Measurements from ENCODE around the gene CGB5.
"Not testable (repeated sequence)": the region's sequence is repeated elsewhere in the genome, so short reads cannot be mapped to it uniquely, and the experiment has no call there.

CGB5 gene

GRCh38 chr19:49043548-49043947 lies at the start of gene CGB5:
Gene CGB5 (plus strand): TSS chr19:49043848. CDS start chr19:49044210, 362 bp downstream.
- not testable (repeated sequence) for DNase-seq (ENCODE audit: extremely low read depth, low read depth); H3K4me3 ChIP-seq (replicated peaks; ENCODE audit: low read depth, low read length)

DNA sequence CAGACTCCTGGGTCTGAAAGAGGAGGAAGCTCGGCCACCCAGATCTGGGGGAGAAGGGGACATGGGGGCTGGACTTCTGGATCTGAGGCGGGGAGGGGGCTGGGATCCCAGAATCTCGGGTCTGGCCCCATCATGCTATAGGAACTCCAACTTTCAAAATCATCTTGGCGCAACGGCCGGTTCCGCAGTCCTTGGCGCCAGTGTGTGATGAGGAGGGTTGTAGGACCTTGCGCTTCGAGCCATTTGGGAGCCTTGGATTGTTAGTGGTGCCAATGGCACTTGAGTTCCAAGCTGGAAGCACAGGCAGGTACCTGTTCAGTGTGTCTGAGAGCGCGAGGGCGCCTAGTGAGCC lies 49.6 kb upstream of the CGB5 start:
- no peak for DNase-seq (ENCODE audit: extremely low read depth, low read depth)
- TF ChIP-seq, protein P1, sequence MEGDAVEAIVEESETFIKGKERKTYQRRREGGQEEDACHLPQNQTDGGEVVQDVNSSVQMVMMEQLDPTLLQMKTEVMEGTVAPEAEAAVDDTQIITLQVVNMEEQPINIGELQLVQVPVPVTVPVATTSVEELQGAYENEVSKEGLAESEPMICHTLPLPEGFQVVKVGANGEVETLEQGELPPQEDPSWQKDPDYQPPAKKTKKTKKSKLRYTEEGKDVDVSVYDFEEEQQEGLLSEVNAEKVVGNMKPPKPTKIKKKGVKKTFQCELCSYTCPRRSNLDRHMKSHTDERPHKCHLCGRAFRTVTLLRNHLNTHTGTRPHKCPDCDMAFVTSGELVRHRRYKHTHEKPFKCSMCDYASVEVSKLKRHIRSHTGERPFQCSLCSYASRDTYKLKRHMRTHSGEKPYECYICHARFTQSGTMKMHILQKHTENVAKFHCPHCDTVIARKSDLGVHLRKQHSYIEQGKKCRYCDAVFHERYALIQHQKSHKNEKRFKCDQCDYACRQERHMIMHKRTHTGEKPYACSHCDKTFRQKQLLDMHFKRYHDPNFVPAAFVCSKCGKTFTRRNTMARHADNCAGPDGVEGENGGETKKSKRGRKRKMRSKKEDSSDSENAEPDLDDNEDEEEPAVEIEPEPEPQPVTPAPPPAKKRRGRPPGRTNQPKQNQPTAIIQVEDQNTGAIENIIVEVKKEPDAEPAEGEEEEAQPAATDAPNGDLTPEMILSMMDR (IDR thresholded peaks at IDR 0.05; ENCODE audit: low read depth, low read length, missing control alignments) = no peak
- H3K4me3 ChIP-seq (replicated peaks; ENCODE audit: low read depth, low read length) = peak overlapping the region; percentile 87

DNA sequence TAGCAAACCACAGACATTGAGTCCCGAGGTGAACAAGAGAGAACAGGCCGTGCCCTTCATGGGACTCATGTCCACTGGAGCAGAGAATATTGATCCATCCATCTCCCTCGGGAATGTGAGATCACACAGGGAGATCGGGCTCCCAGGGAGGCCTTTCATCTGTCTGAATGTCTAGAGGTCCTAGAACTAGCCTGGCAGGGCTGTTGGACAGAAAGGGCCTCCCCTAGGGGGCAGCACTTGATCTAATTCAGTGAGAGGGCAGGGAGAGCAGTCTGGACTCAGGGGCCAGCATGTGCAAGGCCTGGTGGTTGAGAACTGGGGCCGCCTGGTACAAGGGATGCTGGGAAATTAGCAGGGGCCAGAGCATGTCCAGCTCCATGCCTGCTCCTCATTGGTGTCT lies 45.7 kb upstream of the CGB5 start:
- DNase-seq (ENCODE audit: extremely low read depth, low read depth) = no peak
- TF ChIP-seq, protein P1 (IDR thresholded peaks at IDR 0.05; ENCODE audit: low read depth, low read length, missing control alignments) = peak; percentile 70
- no peak overlapping the region for H3K4me3 ChIP-seq (replicated peaks; ENCODE audit: low read depth, low read length)

DNA sequence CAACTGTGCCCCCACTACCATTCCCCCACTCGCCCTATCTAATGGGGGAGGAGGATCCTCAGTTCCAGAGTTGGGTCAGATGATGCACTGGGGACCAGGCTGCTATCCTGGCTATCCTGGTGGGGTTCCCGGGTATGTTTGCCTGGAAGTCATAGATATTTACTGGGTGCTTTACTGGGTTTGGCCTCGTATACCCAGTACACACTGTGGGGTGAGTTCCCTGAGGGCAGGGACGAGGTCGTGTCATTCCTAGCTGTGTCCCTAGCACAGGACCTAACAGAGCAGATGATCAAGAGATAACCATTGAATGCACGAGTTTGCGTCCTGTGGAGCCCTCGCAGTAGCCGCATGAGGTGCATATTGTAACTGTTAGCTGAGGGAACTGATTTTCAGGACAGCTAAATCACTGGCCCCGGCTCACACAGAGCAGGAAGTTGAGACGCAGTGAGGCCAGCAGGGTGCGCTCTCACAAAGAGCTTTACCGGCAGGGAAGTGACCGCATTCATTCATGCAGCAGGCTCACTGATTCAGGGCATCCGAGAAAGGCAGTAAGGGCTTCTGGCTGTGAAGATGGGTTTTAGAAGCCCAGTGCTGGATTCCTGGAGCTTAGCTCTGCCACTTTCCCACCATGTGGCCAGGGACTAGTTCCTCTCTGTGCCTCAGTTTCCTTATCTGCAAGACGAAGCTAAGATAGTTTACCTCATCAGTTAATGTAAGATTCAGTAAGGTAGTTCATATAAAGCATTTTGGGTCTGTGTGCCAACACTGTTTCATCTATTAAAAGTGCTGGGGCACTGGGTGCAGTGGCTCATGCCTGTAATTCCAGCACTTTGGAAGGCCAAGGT lies 43.9 kb upstream of the CGB5 start:
- H3K4me3 ChIP-seq (replicated peaks; ENCODE audit: low read depth, low read length) = no peak overlapping the region
- TF ChIP-seq, protein P1 (IDR thresholded peaks at IDR 0.05; ENCODE audit: low read depth, low read length, missing control alignments) = peak; percentile 82
- DNase-seq (ENCODE audit: extremely low read depth, low read depth) = no peak

- TF ChIP-seq, protein P1 (IDR thresholded peaks at IDR 0.05; ENCODE audit: low read depth, low read length, missing control alignments) = no peak
- no peak overlapping the region for H3K4me3 ChIP-seq (replicated peaks; ENCODE audit: low read depth, low read length)
- no peak for DNase-seq (ENCODE audit: extremely low read depth, low read depth)
These were observed 39.5 kb upstream of the CGB5 start for GRCh38 chr19:49004133-49004532.

DNA sequence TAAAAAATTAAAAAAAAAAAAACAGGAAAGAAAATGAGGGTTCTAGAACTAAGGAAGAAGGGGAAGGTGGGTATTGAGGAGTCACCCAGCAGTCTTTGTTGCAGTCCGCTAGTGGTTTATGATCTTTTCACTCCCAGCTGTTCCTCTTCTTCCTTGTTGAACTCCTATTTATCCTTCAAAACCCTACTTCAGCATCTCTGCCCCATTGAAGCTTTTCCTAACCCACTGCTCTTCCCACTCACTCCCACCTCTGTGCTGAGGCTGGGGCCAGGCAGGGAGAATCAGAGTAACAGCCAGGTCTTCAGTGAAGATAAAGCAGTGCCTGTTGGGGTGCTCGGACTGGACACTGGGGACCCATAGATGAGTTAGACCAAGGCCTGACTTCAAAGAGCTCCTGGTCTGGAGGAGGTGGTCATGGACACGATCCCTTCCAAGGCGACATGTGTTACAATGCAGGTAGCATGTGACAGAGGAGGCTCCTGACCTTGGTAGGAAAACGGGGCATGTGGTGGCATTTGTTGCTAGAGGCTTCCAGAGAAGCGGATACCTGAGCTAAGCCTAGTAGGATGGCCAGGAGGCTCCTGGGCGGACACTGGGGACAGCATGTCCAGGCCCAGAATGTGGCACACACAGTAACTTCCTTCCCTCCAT lies 38.6 kb upstream of the CGB5 start:
- no peak for DNase-seq (ENCODE audit: extremely low read depth, low read depth)
- H3K4me3 ChIP-seq (replicated peaks; ENCODE audit: low read depth, low read length) = no peak overlapping the region
- TF ChIP-seq, protein P1 (IDR thresholded peaks at IDR 0.05; ENCODE audit: low read depth, low read length, missing control alignments) = no peak

DNA sequence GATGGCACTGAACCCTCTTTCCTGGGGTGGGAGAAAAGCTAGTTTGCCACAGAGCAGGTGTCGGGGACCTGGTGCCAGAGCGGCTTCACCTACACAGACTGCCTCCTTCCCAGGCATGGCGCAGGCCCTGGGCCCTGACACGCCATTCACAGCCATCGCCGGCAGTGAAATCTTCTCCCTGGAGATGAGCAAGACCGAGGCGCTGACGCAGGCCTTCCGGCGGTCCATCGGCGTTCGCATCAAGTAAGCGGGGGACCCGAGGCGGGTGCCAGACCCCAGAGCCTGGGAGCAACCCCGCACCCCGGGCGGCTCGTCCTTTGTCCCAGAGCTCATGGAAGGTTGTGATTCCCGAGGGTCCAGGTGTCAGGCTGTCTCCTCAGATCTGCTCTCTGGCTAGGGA lies 36.7 kb upstream of the CGB5 start:
- no peak for DNase-seq (ENCODE audit: extremely low read depth, low read depth)
- no peak overlapping the region for H3K4me3 ChIP-seq (replicated peaks; ENCODE audit: low read depth, low read length)
- TF ChIP-seq, protein P1 (IDR thresholded peaks at IDR 0.05; ENCODE audit: low read depth, low read length, missing control alignments) = no peak

Measured in HFF-Myc (cell line).